Measurements from ENCODE around the gene TBC1D23.
"Not testable (repeated sequence)": the region's sequence is repeated elsewhere in the genome, so short reads cannot be mapped to it uniquely, and the experiment has no call there.

Gene TBC1D23

GRCh38 chr3:100227511-100227921, 33.3 kb upstream of the TBC1D23 start:
- H4K91ac ChIP-seq (ENCODE audit: low read depth, low read length, poor library complexity), result no peak overlapping the region
- H3K4me1 ChIP-seq (ENCODE audit: control insufficient read depth in 2 of 2, insufficient read depth in 1 of 2, low read depth in 1 of 2, low read length in 2 of 2), result no peaks in the 10 kb centered on the region
- no peak overlapping the region for H2AK5ac ChIP-seq (ENCODE audit: low read depth, low read length)
- H3K27ac ChIP-seq (replicated peaks; ENCODE audit: low read length), result no peak overlapping the region
- no peak overlapping the region for H2AFZ ChIP-seq (ENCODE audit: low read length)
- no peak overlapping the region for H2BK12ac ChIP-seq (ENCODE audit: low read length)
- no peak overlapping the region for H2BK5ac ChIP-seq (ENCODE audit: low read length)
- H4K8ac ChIP-seq (ENCODE audit: low read depth, low read length), result no peak overlapping the region
- no peak overlapping the region for H3K4ac ChIP-seq (ENCODE audit: low read length)
- H3K4me2 ChIP-seq (ENCODE audit: insufficient read depth, low read length, poor library complexity, severe bottlenecking), result no peak overlapping the region
- H3K36me3 ChIP-seq (replicated peaks in 1 of 2; ENCODE audit: control insufficient read depth in 2 of 2, insufficient read depth in 2 of 2, low read length in 2 of 2), result no peaks in the 10 kb centered on the region
- no peak overlapping the region for H2BK120ac ChIP-seq (ENCODE audit: low read depth, low read length)
- no peak overlapping the region for H3K9ac ChIP-seq (ENCODE audit: low read depth, low read length, poor library complexity)
- H3K18ac ChIP-seq (ENCODE audit: low read length), result no peak overlapping the region
- H3K27me3 ChIP-seq (ENCODE audit: control insufficient read depth in 3 of 3, insufficient read depth in 3 of 3, low read depth in 1 of 3, low read length in 3 of 3), result no peaks in the 10 kb centered on the region
- no CpG with 5 or more reads among the region's 2 CpGs for WGBS, 2 donors (ENCODE audit: extremely low coverage in 2 of 2, insufficient read length in 2 of 2, insufficient replicate concordance in 1 of 2)
- H3K79me1 ChIP-seq (ENCODE audit: low read depth, low read length), result no peaks in the 10 kb centered on the region
- H3K14ac ChIP-seq (ENCODE audit: low read length), result no peak overlapping the region
- no peaks in the 10 kb centered on the region for H3K9me3 ChIP-seq (replicated peaks in 1 of 2; ENCODE audit: control insufficient read depth in 2 of 2, insufficient read depth in 1 of 2, low read depth in 1 of 2, low read length in 2 of 2)
- H3K23ac ChIP-seq (ENCODE audit: low read depth, low read length, poor library complexity), result no peak overlapping the region
- no peak overlapping the region for H2BK15ac ChIP-seq (ENCODE audit: low read length)
- H3K4me3 ChIP-seq (ENCODE audit: low read length in 2 of 2), result no peak overlapping the region
- no peak for DNase-seq (ENCODE audit: low spot score)

DNA sequence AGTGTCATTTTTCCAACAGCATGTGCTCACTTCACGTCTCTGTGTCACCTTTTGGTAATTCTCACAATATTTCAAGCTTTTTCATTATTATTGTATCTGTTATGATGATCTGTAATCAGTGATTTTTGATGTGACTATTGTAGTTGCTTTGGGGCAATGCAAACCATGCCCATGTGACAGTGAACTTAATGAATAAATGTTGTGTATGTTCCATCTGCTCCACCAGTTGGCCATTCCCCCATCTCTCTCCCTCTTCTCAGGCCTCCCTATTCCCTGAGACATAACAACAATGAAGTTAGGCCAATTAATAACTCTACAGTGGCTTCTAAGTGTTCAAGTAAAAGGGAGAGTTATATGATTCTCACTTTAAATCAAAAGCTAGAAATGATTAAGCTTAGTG, 32.5 kb upstream of the TBC1D23 start:
- WGBS, 2 donors (ENCODE audit: extremely low coverage in 2 of 2, insufficient read length in 2 of 2, insufficient replicate concordance in 1 of 2), result no CpG with 5 or more reads among the region's 1 CpG
- H2BK12ac ChIP-seq (ENCODE audit: low read length), result no peak overlapping the region
- H2BK15ac ChIP-seq (ENCODE audit: low read length), result no peak overlapping the region
- no peaks in the 10 kb centered on the region for H3K36me3 ChIP-seq (replicated peaks in 1 of 2; ENCODE audit: control insufficient read depth in 2 of 2, insufficient read depth in 2 of 2, low read length in 2 of 2)
- no peak overlapping the region for H3K18ac ChIP-seq (ENCODE audit: low read length)
- H3K9me3 ChIP-seq (replicated peaks in 1 of 2; ENCODE audit: control insufficient read depth in 2 of 2, insufficient read depth in 1 of 2, low read depth in 1 of 2, low read length in 2 of 2), result no peaks in the 10 kb centered on the region
- no peak overlapping the region for H2BK5ac ChIP-seq (ENCODE audit: low read length)
- H3K27ac ChIP-seq (replicated peaks; ENCODE audit: low read length), result no peak overlapping the region
- no peak overlapping the region for H4K91ac ChIP-seq (ENCODE audit: low read depth, low read length, poor library complexity)
- H3K27me3 ChIP-seq (ENCODE audit: control insufficient read depth in 3 of 3, insufficient read depth in 3 of 3, low read depth in 1 of 3, low read length in 3 of 3), result no peaks in the 10 kb centered on the region
- H3K79me1 ChIP-seq (ENCODE audit: low read depth, low read length), result no peaks in the 10 kb centered on the region
- no peak overlapping the region for H2BK120ac ChIP-seq (ENCODE audit: low read depth, low read length)
- no peak overlapping the region for H3K23ac ChIP-seq (ENCODE audit: low read depth, low read length, poor library complexity)
- no peak overlapping the region for H3K4me2 ChIP-seq (ENCODE audit: insufficient read depth, low read length, poor library complexity, severe bottlenecking)
- H3K4ac ChIP-seq (ENCODE audit: low read length), result no peak overlapping the region
- H3K9ac ChIP-seq (ENCODE audit: low read depth, low read length, poor library complexity), result no peak overlapping the region
- no peak overlapping the region for H2AK5ac ChIP-seq (ENCODE audit: low read depth, low read length)
- H3K14ac ChIP-seq (ENCODE audit: low read length), result no peak overlapping the region
- no peaks in the 10 kb centered on the region for H3K4me1 ChIP-seq (ENCODE audit: control insufficient read depth in 2 of 2, insufficient read depth in 1 of 2, low read depth in 1 of 2, low read length in 2 of 2)
- H4K8ac ChIP-seq (ENCODE audit: low read depth, low read length), result no peak overlapping the region
- H3K4me3 ChIP-seq (ENCODE audit: low read length in 2 of 2), result no peak overlapping the region
- no peak overlapping the region for H2AFZ ChIP-seq (ENCODE audit: low read length)
- DNase-seq (ENCODE audit: low spot score), result no peak

DNA sequence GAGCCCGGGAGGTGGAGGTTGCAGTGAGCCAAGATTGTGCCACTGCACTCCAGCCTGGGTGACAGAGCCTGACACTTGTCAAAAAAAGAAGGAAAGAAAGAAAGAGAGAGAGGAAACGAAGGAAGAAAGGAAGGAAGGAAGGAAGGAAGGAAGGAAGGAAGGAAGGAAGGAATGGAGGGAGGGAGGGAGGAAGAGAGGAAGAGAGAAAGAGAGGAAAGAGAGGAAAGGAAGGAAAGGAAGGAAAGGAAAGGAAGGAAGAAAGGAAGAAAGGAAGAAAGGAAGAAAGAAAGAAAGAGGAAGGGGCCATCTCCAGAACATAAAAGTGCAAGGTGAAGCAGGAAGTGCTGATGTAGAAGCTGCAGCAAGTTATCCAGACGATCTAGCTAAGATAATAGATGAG, 31.6 kb upstream of the TBC1D23 start:
- not testable (repeated sequence) for H3K4me1 ChIP-seq (ENCODE audit: control insufficient read depth in 2 of 2, insufficient read depth in 1 of 2, low read depth in 1 of 2, low read length in 2 of 2); H4K8ac ChIP-seq (ENCODE audit: low read depth, low read length); H3K36me3 ChIP-seq (replicated peaks in 1 of 2; ENCODE audit: control insufficient read depth in 2 of 2, insufficient read depth in 2 of 2, low read length in 2 of 2); H2BK12ac ChIP-seq (ENCODE audit: low read length); H3K27me3 ChIP-seq (ENCODE audit: control insufficient read depth in 3 of 3, insufficient read depth in 3 of 3, low read depth in 1 of 3, low read length in 3 of 3); H3K4me3 ChIP-seq (ENCODE audit: low read length in 2 of 2); H3K27ac ChIP-seq (replicated peaks; ENCODE audit: low read length); H3K14ac ChIP-seq (ENCODE audit: low read length); DNase-seq (ENCODE audit: low spot score); H3K23ac ChIP-seq (ENCODE audit: low read depth, low read length, poor library complexity); H3K9me3 ChIP-seq (replicated peaks in 1 of 2; ENCODE audit: control insufficient read depth in 2 of 2, insufficient read depth in 1 of 2, low read depth in 1 of 2, low read length in 2 of 2); H2BK120ac ChIP-seq (ENCODE audit: low read depth, low read length); H2AK5ac ChIP-seq (ENCODE audit: low read depth, low read length); H3K4me2 ChIP-seq (ENCODE audit: insufficient read depth, low read length, poor library complexity, severe bottlenecking); H2AFZ ChIP-seq (ENCODE audit: low read length); H3K79me1 ChIP-seq (ENCODE audit: low read depth, low read length); H4K91ac ChIP-seq (ENCODE audit: low read depth, low read length, poor library complexity); H3K4ac ChIP-seq (ENCODE audit: low read length); H2BK5ac ChIP-seq (ENCODE audit: low read length); H2BK15ac ChIP-seq (ENCODE audit: low read length); H3K18ac ChIP-seq (ENCODE audit: low read length); H3K9ac ChIP-seq (ENCODE audit: low read depth, low read length, poor library complexity)
- WGBS, 2 donors (ENCODE audit: extremely low coverage in 2 of 2, insufficient read length in 2 of 2, insufficient replicate concordance in 1 of 2), result no CpG with 5 or more reads among the region's 3 CpGs

GRCh38 chr3:100230710-100231109, 30.1 kb upstream of the TBC1D23 start:
- Histone ChIP-seq H4K91ac (ENCODE audit: low read depth, low read length, poor library complexity) (no peak overlapping the region), H3K27ac (replicated peaks; ENCODE audit: low read length) (no peak overlapping the region), H3K9me3 (replicated peaks in 1 of 2; ENCODE audit: control insufficient read depth in 2 of 2, insufficient read depth in 1 of 2, low read depth in 1 of 2, low read length in 2 of 2) (no peaks in the 10 kb centered on the region), H3K27me3 (ENCODE audit: control insufficient read depth in 3 of 3, insufficient read depth in 3 of 3, low read depth in 1 of 3, low read length in 3 of 3) (no peaks in the 10 kb centered on the region), H2AK5ac (ENCODE audit: low read depth, low read length) (no peak overlapping the region), H3K4me1 (ENCODE audit: control insufficient read depth in 2 of 2, insufficient read depth in 1 of 2, low read depth in 1 of 2, low read length in 2 of 2) (no peaks in the 10 kb centered on the region), H3K36me3 (replicated peaks in 1 of 2; ENCODE audit: control insufficient read depth in 2 of 2, insufficient read depth in 2 of 2, low read length in 2 of 2) (no peaks in the 10 kb centered on the region), H2BK15ac (ENCODE audit: low read length) (no peak overlapping the region), H2AFZ (ENCODE audit: low read length) (no peak overlapping the region), H3K9ac (ENCODE audit: low read depth, low read length, poor library complexity) (no peak overlapping the region), H3K18ac (ENCODE audit: low read length) (no peak overlapping the region), H2BK5ac (ENCODE audit: low read length) (no peak overlapping the region), H3K14ac (ENCODE audit: low read length) (no peak overlapping the region), H2BK120ac (ENCODE audit: low read depth, low read length) (no peak overlapping the region), H3K4me2 (ENCODE audit: insufficient read depth, low read length, poor library complexity, severe bottlenecking) (no peak overlapping the region), H3K79me1 (ENCODE audit: low read depth, low read length) (no peaks in the 10 kb centered on the region), H2BK12ac (ENCODE audit: low read length) (no peak overlapping the region), H3K4ac (ENCODE audit: low read length) (no peak overlapping the region), H3K4me3 (ENCODE audit: low read length in 2 of 2) (no peak overlapping the region), H4K8ac (ENCODE audit: low read depth, low read length) (no peak overlapping the region), H3K23ac (ENCODE audit: low read depth, low read length, poor library complexity) (no peak overlapping the region)
- DNase-seq (ENCODE audit: low spot score), result no peak
- WGBS, 2 donors (ENCODE audit: extremely low coverage in 2 of 2, insufficient read length in 2 of 2, insufficient replicate concordance in 1 of 2), result no CpG with 5 or more reads among the region's 3 CpGs
